ENCODE data around the gene ADARB2.

The ADARB2 gene

DNA sequence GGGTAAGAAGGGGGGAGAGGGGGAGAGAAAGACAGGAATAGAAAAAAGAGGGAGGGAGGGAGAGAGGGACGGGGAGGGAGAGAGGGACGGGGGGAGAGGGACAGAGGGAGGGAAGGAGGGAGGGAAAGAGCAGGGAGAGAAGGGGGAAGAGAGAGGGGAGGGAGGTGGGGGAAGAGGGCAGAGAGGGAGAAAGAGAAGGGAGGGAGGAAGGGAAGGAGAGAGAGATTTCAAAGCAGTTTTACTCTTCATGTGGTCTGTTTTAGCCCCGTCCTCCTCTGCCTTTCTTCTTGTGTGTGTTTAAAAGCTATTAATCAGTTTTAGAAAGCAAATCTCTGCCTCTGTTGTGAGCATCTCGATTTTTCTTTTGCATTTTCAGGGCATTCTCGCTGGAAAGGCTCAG, 444.2 kb downstream of the ADARB2 start:
- Histone ChIP-seq H3K27me3 (ENCODE audit: insufficient read depth, poor library complexity, severe bottlenecking) (no peaks in the 10 kb centered on the region), H3K9me3 (ENCODE audit: severe bottlenecking) (no peaks in the 10 kb centered on the region), H3K4me1 (ENCODE audit: insufficient read depth, poor library complexity, severe bottlenecking) (peaks cover 15% of the 10 kb centered on the region), H3K4me3 (ENCODE audit: severe bottlenecking) (no peak overlapping the region), H3K36me3 (ENCODE audit: low read depth) (no peaks in the 10 kb centered on the region), H3K27ac (ENCODE audit: poor library complexity, severe bottlenecking) (no peak overlapping the region)
- DNase-seq (ENCODE audit: low spot score) (no peak), ATAC-seq (ENCODE audit: low read depth) (no peak)
- TF ChIP-seq CTCF (IDR thresholded peaks at IDR 0.05; ENCODE audit: poor library complexity, severe bottlenecking), result no peak

GRCh38 chr10:1292611-1293031, 444.7 kb downstream of the ADARB2 start:
- Histone ChIP-seq H3K4me3 (ENCODE audit: severe bottlenecking) (no peak overlapping the region), H3K27me3 (ENCODE audit: insufficient read depth, poor library complexity, severe bottlenecking) (no peaks in the 10 kb centered on the region), H3K9me3 (ENCODE audit: severe bottlenecking) (no peaks in the 10 kb centered on the region), H3K27ac (ENCODE audit: poor library complexity, severe bottlenecking) (no peak overlapping the region), H3K36me3 (ENCODE audit: low read depth) (no peaks in the 10 kb centered on the region), H3K4me1 (ENCODE audit: insufficient read depth, poor library complexity, severe bottlenecking) (peaks cover 15% of the 10 kb centered on the region)
- ATAC-seq (ENCODE audit: low read depth) (no peak), DNase-seq (ENCODE audit: low spot score) (no peak)
- TF ChIP-seq CTCF (IDR thresholded peaks at IDR 0.05; ENCODE audit: poor library complexity, severe bottlenecking), result no peak

DNA sequence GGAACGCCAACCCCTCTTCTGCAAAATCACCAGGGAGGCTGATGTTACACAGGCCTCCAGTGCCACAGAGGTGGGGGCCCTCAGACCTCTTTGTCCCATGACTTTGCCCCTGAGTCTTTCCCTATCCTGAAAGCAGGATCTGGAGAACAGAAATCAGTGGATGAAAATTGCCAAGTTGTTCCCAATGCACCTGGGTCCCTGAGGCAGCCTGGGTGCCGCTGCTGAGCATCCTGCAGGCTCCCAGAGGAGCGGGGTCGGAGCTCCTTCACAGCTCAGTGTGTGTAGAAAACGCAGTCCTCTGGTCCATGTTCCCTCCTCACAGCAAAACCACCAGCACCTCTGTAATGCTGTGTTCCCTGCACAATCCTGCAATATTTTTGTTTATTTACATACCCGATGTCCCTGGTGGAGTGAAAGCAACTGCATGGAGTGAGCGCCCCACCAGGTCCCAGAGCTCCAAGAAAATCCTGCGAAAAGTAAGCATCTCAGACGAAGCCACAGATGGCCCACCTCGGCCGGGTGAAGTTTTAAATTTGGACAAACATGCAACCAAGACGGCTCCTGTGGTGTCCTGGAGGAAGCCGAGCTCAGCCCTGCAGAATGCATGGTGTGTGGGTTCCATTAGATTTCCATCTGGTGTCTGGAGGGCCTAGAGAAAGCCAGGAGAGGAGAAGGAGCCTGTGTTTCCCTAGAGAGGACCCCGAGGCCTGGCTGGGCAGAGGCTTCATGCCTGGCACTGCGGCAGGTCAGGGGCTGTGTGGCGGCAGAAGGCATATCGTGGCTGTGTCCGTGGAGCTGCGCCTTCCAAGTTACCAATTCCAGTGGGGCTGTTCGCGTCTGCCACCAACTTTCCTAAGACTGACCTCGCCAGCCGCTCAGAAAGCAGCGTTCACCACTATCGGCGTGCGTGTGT, 445.9 kb downstream of the ADARB2 start:
- peaks cover 15% of the 10 kb centered on the region for H3K4me1 ChIP-seq (ENCODE audit: insufficient read depth, poor library complexity, severe bottlenecking)
- H3K27me3 ChIP-seq (ENCODE audit: insufficient read depth, poor library complexity, severe bottlenecking), result no peaks in the 10 kb centered on the region
- DNase-seq (ENCODE audit: low spot score) (no peak), ATAC-seq (ENCODE audit: low read depth) (no peak)
- no peaks in the 10 kb centered on the region for H3K36me3 ChIP-seq (ENCODE audit: low read depth)
- no peak for TF ChIP-seq CTCF (IDR thresholded peaks at IDR 0.05; ENCODE audit: poor library complexity, severe bottlenecking)
- no peak overlapping the region for H3K4me3 ChIP-seq (ENCODE audit: severe bottlenecking)
- no peak overlapping the region for H3K27ac ChIP-seq (ENCODE audit: poor library complexity, severe bottlenecking)
- no peaks in the 10 kb centered on the region for H3K9me3 ChIP-seq (ENCODE audit: severe bottlenecking)

DNA sequence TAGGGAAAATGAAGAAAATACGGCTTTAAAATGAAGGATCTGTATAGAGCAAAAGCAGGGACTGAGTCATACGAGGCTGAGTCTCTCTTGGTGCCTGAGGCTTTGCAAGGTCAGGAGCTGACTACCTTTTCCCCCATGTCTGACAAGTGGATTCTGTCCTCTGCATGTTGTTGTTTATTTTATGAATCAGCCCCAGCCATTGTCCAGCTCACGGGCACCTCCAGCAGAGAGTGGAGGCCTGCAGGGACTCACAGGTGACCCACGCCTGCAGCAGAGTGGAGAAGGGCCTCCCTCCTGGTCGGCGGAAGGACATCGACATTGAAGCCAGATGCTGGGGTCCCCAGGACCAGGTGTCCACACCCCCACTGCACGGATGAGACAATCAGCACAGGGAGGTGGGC, 447.3 kb downstream of the ADARB2 start:
- ATAC-seq (ENCODE audit: low read depth), result peak; percentile 93
- Histone ChIP-seq H3K27me3 (ENCODE audit: insufficient read depth, poor library complexity, severe bottlenecking) (no peaks in the 10 kb centered on the region), H3K36me3 (ENCODE audit: low read depth) (no peaks in the 10 kb centered on the region), H3K4me3 (ENCODE audit: severe bottlenecking) (no peak overlapping the region), H3K9me3 (ENCODE audit: severe bottlenecking) (no peaks in the 10 kb centered on the region), H3K27ac (ENCODE audit: poor library complexity, severe bottlenecking) (peak overlapping the region; percentile 66), H3K4me1 (ENCODE audit: insufficient read depth, poor library complexity, severe bottlenecking) (peaks cover 15% of the 10 kb centered on the region)
- DNase-seq (ENCODE audit: low spot score), result no peak
- no peak for TF ChIP-seq CTCF (IDR thresholded peaks at IDR 0.05; ENCODE audit: poor library complexity, severe bottlenecking)

DNA sequence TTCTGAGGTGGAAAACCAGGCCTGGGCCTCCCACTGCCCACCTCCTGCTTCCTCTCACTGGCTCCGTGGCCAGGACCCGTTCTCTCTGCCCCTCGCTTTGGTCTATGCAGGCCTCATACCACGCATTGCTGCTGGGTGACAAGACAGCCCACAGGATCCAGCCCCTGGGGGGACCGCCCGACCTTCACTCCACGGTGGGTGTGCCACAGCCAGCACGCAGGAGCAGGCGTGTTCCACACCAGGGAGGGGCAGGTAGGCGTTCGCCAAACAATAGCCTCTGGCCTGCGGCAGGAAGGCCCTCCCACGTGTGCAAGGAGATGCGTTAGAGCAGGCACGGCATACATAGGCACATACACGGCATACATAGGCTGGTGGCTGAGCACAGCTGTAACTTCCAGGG, 447.7 kb downstream of the ADARB2 start:
- DNase-seq (ENCODE audit: low spot score) (peak; percentile 77), ATAC-seq (ENCODE audit: low read depth) (peak; percentile 89)
- Histone ChIP-seq H3K27ac (ENCODE audit: poor library complexity, severe bottlenecking) (peak overlapping the region; percentile 66), H3K4me3 (ENCODE audit: severe bottlenecking) (no peak overlapping the region), H3K36me3 (ENCODE audit: low read depth) (no peaks in the 10 kb centered on the region), H3K4me1 (ENCODE audit: insufficient read depth, poor library complexity, severe bottlenecking) (peaks cover 15% of the 10 kb centered on the region), H3K9me3 (ENCODE audit: severe bottlenecking) (no peaks in the 10 kb centered on the region), H3K27me3 (ENCODE audit: insufficient read depth, poor library complexity, severe bottlenecking) (no peaks in the 10 kb centered on the region)
- TF ChIP-seq CTCF (IDR thresholded peaks at IDR 0.05; ENCODE audit: poor library complexity, severe bottlenecking), result no peak

All from RWPE2 (cell line).